ENCODE results near the gene CACNA1B.

The CACNA1B gene

GRCh38 chr9:137969685-137970084 is 92.1 kb downstream of the CACNA1B start:
- DNase-seq: no peak

- DNase-seq: no peak
These were observed 92.5 kb downstream of the CACNA1B start for GRCh38 chr9:137970098-137970497.

- no peak for DNase-seq
These were observed 93.3 kb downstream of the CACNA1B start for GRCh38 chr9:137970686-137971476.

GRCh38 chr9:137971477-137972138 is 94.0 kb downstream of the CACNA1B start:
- DNase-seq: no peak

GRCh38 chr9:137972355-137972987 is 94.9 kb downstream of the CACNA1B start:
- DNase-seq: no peak

- peak; percentile 1 for DNase-seq
These were observed 95.4 kb downstream of the CACNA1B start for GRCh38 chr9:137972988-137973470.

GRCh38 chr9:137973829-137974416 is 96.3 kb downstream of the CACNA1B start:
- DNase-seq: no peak

- no peak for DNase-seq
These were observed 97.4 kb downstream of the CACNA1B start for GRCh38 chr9:137974746-137975526.

GRCh38 chr9:137975527-137975913 is 97.9 kb downstream of the CACNA1B start:
- DNase-seq: no peak

GRCh38 chr9:137975936-137976565 is 98.5 kb downstream of the CACNA1B start:
- DNase-seq: no peak

- DNase-seq: no peak
These were observed 100.1 kb downstream of the CACNA1B start for GRCh38 chr9:137977571-137978261.

- DNase-seq: no peak
These were observed 100.7 kb downstream of the CACNA1B start for GRCh38 chr9:137978262-137978714.

- DNase-seq: no peak
These were observed 104.6 kb downstream of the CACNA1B start for GRCh38 chr9:137982200-137982599.

GRCh38 chr9:137984005-137984404 is 106.4 kb downstream of the CACNA1B start:
- no peak for DNase-seq

- DNase-seq: no peak
These were observed 107.1 kb downstream of the CACNA1B start for GRCh38 chr9:137984520-137985257.

- no peak for DNase-seq
These were observed 108.1 kb downstream of the CACNA1B start for GRCh38 chr9:137985637-137986071.

GRCh38 chr9:137986268-137987099 is 108.9 kb downstream of the CACNA1B start:
- no peak for DNase-seq

- no peak for DNase-seq
These were observed 109.9 kb downstream of the CACNA1B start for GRCh38 chr9:137987244-137988030.

- DNase-seq: no peak
These were observed 110.5 kb downstream of the CACNA1B start for GRCh38 chr9:137988051-137988450.
